NOMO-1 (cell line): ENCODE results near the gene CDKL5.

Experiments
- DNase-seq, 2 experiments: peaks; one replicate each; lab custom pipeline; 2025; ENCODE audit not compliant: unreplicated experiment in 2 of 2; lab: John Stamatoyannopoulos, UW

CDKL5 gene

DNA sequence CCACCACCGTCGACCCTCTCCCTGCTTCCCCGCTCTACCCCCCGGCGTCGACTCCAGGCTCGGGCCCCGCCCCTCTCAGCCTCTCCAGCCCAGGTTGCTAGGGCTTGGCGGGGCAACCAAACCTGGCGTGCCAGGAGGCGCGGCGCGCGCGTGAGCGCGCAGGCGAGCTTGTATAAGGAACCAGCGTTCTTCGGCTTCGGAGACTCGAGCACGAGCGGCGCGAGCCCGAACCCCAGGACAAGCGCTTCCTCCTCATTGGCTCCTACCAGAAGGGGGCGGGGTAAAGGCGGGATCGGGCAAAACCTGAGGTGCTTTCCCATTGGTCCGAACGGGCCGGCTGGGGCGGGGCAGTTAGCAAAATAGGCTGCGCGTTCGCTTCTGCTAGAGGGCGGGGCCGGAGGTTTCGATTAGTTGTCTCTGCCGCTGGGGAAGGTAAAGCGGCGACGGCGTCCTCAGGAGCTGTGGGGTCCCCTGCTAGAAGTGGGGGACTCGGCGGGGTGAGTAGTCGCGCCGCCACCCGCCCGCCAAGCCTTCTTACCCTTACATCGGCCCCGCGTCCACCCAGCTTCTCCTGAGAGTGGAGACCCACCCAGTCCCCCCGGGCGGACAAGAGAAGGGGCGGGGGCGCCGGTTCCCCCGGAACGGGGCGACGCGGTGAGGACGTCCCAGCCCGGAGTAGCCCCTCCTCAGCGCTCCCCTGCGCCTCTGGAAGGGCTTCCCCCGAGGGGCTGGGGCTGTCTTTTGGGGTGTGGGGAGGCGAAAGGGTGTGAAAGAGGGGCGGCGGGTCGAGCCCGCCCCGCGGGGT lies at the start of gene CDKL5:
TSS of gene CDKL5 (plus strand) at position 410 of the 805 bp plus-strand sequence. CDS start 81,489 bp downstream, outside the sequence.
- DNase-seq, result peak; percentile 84 to 94

DNA sequence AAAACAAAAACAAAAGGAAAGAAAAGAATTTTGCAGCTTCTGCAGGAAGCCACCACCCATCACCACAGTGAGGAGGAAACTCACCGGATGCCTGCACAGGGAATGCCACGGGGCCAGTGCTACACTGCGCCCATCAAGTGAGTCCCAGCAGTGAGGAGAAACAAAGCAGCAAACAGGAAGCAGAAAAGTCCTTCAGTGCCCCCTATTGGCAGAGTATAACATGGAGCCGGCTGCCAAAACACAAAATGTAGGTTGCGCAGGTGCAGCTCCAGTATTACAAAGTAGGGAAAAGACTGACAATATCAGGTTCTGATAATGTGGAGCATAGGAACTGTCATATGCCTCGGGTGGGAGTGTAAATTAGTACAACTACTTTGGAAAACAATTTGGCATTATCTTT lies 47.6 kb upstream of the CDKL5 start:
- peak in 1 of 2 experiments; percentile 21 for DNase-seq

DNA sequence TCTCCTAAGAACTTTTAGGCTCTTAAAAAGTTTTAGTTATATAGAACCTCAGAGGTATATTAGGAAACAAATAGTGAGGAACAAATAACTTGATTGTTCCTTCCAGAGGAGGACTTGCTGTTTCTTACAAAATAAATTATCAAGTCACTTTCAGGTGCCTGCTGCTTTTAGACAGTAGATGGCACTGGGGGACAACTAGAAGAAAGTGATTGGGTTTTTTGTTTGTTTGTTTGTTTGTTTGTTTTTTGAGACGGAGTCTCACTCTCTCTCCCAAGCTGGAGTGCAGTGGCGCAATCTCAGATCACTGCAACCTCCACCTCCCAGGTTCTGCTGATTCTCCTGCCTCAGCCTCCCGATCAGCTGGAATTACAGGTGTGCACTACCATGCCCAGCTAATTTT lies 35.4 kb upstream of the CDKL5 start:
- DNase-seq, result peak in 1 of 2 experiments; percentile 3

DNA sequence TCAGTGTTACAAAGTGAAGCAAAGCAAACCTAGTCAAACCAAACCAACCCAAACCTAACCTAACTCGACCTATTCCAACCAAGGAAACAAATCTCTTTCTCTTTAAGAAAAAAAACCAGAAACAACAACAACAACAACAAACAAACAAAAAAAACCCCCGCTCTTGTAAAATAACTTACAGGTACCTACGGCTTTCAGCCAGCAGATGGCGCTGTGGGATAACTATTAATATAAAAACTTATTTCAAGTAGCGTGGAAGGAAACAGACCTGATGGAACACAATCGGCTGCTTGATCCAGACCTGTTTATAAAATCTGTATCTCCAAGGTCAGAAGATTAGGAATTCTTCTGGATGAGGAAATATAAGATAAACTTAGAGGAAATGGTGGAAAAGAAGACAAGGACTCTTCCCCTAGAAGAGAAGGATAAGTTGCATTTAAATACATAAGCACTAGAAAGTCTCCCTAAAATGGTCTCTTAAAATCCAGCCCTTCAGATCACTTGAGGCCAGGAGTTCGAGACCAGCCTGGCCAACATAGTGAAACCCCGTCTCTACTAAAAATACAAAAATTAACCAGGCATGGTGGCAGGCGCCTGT lies 34.4 kb upstream of the CDKL5 start:
- peak in 1 of 2 experiments; percentile 57 for DNase-seq

DNA sequence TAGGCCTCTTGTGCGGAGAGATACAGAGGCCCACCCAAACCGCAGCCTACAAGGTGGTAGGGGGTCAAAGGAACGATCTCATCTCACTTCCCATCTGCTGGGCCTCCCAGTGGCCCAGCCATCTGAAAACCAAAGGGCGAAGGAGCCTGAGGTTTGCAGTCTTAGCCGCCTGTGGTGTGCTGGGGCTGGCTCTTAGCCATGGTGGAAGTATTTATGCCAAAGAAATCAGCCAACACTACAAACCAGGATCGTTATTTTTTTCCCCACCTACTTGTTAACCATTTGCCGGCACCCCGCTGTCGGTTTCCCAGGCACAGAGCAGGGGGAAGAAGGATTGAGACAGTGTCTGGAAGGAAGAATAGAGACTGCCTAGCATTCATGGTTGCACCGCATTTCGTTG lies 30.9 kb upstream of the CDKL5 start:
- DNase-seq, result no peak

DNA sequence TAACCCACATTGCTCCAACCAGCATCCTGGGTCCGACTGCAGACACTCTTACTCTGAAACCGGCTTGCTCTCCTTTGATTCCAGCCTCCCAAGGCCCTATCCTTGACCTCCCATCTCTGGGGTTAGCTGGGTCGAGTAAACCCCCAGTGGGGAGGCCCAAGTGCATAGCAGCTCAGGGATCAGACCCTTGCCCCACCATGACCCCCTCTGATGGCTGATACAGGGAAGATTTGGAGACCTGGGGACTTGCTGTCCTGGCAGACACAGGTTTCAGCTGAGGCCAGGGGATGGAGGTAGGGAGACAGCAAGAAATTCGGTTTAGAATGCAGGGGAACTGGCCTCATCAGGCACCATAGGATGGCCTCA lies 23.6 kb upstream of the CDKL5 start:
- DNase-seq, result no peak

DNA sequence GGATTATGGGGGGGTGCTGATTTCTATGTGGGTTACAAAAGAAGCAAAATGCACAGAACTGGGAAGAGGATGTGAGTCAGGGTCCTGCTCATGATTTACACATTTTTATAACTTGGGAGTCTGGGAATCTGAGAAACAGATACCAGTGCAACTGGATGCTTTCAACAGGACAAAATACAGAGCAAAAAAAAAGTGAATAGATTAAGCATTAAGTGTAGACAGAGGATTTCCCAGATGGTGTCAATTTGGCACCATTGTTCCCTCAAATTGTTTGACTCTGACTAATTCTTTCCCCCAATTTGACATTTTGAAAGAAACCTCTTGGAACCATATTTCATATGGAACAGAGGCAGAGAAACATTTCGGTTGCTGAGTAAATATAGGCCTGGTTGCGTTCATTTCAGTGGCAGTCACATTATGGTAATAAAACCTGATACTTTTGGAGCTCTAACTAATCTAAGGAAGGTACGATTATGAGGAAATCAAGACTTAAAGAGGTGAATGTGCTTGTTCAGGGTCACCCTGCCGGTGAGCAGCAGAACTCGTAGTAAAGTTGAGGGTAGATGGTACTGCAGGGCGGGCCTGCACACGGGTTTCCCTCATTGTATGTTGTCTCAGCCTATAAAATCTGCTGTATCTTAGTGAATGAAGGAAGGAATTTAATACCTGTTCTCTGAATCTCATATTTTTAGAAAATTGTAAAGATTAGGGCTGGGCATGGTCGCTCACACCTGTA lies 18.7 kb upstream of the CDKL5 start:
- DNase-seq, result no peak

DNA sequence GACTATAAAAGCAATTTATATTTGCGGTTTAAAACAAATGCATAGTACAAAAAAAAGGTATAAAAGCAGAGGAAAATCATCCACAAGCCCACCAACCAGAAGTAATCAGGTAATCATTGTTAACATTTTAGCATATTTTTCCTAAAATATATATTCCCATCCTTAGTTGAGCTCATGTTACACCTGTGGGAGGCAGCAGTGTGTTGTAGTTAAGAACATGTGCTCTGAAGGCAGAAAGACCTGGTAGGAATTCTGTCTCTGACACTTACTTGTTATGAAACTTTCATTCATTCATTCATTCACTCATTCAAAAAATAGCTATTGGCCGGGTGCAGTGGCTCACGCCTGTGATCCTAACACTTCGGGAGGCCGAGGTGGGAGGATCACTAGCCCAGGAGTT lies 15.4 kb upstream of the CDKL5 start:
- peak in 1 of 2 experiments; percentile 9 for DNase-seq

DNA sequence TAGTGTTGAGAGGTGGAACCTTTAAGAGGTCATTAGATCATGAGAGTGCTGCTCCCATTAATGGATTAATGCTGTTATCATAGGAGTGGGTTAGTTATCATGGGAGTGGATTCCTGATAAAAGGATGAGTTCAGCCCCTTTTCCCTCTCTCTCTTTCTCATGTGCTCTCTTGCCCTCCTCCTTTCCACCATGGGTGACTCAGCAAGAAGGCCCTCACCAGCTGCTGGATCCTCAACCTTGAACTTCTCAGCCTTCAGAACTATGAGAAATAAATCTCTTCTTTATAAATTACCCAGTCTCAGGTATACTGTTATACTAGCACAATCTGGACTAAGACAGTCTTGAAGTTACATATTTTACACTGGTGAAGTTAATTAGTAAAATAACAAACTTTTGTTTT lies 10.0 kb upstream of the CDKL5 start:
- no peak for DNase-seq

DNA sequence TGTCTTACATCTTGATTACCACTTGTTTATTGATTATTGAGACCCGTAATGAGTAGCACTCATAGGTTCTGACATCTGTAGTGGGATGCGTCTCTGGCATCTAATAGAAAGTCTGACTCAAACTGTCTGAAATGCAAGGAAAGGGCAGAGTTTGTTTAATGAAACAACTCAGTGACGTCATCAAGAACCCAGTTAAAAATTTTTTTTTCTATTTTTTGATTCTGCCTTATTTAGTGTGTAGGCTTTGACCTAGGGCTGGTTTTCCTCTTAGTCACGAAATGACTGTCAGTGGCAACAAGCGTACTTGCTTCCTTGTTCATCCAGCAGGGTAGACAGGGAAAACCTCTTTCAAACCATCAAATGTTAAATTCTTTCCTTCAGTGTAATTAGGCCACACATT lies 3.1 kb upstream of the CDKL5 start:
- DNase-seq, result no peak

DNA sequence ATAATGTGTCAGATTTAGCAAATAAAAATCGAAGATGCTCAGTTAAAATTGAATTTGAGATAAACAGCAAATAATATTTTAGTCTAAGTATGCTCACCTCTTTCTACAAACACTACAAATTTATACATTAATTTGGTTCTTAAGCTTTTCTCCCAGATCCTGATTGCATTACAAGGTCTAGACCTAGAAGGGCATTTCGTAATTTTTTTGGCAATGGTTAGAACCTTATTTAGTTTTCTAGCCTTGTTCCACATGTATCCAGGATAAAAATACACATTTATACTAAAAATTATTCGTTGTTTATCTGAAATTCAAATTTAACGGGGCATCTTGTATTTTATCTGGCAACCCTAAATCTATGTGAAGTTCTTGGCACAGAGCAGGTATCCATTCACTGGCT lies 2.5 kb upstream of the CDKL5 start:
- DNase-seq, result no peak

DNA sequence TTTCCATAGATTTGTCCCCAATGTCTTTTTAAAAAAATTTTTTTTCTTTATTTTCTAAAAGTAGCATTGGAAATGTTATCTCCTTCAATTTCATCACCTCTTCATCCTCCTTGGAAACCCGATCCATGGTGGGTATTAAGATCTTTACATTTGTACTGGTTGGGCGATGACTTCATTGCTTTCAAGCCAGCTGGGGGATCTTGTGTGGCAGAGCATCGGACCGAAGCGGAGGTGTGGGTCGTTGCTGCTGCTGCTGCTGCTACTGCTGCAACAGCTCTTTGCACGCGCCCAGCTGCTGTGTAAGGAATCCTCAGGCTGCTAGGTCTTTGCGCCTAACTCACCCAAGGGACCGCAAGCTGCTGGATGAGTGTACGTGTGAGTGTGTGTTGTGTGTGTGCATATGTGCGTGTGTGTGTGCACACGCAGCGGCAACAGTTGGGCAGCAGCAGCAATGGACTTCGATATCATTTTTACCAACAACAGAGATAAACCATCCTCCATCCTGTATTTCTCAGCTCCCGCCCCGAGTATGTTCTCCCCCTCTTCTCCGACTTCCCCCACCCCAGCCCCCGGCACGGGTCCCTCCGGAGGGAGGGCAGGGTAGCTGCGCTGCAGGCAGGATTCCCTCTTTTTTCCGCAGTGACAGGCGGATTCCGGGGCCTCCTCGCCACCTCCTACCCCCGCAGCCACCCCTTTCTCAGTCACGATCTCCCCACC lies 768 bp upstream of the CDKL5 start:
- DNase-seq, result no peak

DNA sequence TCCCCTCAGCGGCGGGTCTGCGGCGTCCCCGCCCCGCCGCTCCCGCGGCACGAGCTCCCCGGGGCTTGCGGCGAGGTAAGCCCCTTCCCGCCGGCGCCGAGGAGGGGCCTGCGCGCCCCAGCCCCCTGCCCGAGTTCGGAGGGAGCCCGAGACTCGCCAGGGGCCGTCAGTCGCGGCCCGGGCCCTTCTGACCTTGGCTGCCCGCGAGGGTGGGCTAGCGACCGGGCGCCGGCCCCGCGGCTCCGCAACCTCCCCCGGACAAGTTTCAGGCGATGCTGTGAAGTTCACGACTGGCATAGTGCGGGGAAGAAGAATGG lies 554 bp downstream of the CDKL5 start:
- DNase-seq, result no peak

DNA sequence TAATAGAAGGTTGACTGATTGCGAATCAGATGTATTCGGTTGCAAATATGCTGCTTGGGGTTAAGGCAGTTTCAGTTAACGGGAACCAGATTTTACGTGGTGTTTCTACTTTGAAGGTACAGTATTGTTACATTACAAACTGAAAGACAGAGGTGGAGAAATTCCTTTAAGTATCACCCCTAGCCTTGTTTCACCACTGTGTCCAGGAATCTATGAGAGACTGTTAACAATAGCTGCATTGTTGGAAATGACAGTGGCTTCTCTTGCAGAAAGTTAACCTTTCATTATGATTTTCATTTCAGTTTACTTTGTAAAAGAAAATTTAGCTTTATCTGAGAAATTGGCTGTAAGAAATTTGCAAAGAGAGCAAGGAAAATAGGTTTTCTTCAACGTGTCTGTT lies 2.6 kb downstream of the CDKL5 start:
- no peak for DNase-seq

DNA sequence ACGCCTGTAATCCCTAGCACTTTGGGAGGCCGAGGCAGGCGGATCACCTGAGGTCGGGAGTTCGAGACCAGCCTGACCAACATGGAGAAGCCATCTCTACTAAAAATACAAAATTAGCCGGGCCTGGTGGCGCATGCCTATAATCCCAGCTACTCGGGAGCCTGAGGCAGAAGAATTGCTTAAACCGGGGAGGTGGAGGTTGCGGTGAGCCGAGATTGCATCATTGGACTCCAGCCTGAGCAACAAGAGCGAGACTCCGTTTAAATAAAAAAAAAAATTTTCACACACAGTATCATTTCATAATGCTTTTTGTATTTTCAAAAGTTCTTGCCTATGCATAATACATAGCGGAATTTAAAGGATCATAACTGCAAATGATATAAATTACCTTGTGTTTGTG lies 7.9 kb downstream of the CDKL5 start:
- peak; percentile 66 to 71 for DNase-seq

DNA sequence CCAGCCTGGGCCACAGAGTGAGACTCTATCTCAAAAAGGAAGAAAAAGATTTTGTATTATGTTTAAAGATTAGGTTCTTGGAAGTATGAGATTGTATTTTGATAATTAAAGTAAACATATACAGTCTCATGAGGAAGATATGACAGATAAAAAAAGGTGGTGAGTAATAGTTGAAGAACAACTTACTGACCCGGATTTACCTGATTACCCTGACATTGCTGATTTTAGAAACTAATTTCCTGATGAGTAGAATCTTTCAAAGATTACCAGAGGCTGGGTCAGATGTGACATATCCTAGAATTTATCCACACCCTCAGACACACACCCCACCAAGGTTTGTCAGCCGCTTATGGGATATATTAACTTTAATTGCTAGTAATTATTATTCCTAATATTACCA lies 9.5 kb downstream of the CDKL5 start:
- no peak for DNase-seq

DNA sequence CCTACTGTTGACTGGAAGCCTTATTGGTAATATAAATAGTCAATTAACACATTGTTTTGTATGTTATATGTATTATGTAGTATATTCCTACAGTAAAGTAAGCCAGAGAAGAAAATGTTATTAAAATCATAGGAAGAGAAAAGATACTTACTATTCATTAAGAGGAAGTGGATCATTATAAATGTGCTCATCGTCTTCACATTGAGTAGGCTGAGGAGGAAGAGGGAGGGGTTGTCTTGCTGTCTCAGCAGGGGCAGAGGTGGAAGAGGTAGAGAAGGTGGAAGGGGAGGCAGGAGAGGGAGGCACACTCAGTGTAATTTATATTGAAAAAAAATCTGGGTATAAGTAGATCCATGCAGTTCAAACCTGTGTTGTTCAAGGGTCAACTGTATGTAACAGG lies 10.6 kb downstream of the CDKL5 start:
- peak in 1 of 2 experiments; percentile 42 for DNase-seq

DNA sequence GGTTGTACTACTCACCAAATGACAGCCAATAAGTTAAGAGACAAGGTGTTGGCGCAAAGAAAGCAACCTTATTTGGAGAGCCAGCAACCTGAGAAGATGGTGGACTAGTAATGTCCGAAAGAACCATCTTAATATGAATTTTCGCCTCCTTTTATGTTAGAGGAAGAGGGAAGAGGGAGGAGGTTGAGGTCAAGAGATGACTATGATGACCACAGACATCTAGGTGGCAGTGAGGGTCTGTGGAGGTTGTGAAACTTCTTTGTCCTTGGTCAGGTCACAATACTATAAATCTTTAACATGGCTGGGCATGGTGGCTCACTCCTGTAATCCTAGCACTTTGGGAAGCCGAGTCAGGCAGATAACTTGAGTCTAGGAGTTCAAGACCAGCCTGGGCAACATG lies 15.4 kb downstream of the CDKL5 start:
- DNase-seq, result no peak

DNA sequence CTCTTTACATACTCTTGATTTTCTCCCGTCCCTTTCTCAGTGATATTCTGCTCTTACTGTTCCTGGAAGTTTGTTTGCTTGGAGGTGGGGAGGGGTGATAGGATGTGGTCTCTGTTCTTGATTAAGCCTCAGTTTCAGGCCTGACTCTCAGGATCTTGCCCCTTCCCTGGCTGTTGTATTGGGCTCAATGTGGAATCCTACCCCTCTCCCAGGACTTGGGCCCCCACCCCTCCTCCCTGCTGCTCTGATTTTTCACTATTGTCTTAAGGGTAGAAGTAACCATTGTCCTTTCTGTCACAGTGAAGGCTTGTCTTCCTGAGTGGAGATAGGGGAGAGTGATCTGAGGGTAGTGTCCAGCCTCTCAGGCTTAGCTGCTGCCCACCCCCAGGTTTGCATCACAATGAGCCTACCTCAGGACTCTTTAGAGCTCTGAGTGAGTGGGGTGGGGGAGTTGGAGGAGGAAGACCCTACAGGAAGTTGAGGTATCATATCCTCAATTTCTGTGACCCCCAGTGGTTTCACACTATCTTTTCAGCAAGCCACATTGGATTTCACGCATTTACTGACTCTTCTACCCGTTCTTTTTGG lies 16.5 kb downstream of the CDKL5 start:
- DNase-seq, result no peak

DNA sequence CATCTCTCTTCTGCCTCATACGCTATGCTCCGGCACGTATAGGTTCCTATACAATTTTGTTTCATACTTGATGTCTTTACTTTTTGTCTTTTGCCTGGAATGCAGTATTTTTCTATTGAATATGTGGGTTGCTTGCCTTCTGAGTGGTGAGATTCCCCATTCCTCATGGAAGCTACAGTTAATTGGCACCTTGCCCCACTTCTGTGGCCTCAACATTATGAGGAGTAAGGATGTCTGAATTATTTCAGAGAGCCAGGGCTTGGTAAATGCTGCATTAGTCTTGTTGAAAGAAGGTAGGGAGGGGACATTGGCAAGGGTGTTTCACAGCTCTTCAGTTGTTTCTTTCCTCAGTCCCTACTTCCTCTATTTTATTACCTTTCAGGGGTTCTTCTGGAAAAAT lies 23.0 kb downstream of the CDKL5 start:
- DNase-seq, result peak in 1 of 2 experiments; percentile 30

DNA sequence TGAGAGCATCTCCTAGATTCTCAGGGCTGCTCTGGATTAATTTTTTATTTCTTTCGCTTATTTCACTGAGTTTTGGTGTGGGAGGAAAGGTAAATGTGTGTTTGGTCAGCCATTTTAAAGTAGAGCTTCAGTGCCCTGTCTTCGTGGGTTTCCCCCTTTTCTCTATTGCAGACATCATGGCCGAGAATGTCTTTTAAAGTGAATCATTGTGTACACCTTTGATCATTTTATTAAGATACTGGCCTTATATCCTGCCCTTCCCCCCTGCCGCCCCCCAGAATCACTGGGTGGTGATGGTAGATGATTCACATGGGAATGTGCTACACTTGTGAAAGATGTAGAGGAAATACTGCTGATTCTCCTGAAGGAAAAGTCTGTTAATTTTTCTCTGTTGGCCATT lies 23.8 kb downstream of the CDKL5 start:
- DNase-seq, result no peak
